ACC112 (cell line): ENCODE data around the gene OR5H6.
"Not testable (repeated sequence)": the region's sequence is repeated elsewhere in the genome, so short reads cannot be mapped to it uniquely, and the experiment has no call there.

Source experiments
- H2AFZ ChIP-seq: fragments of 200-600 bp; sonication (generic); one replicate; pipeline ENCODE4 v1.6.0; 2017; ENCODE audit warnings: antibody characterized with exemption, low read length; ENCODE audit not compliant: unreplicated experiment
- H3K27ac ChIP-seq: fragments of 200-600 bp; sonication (generic); 2 replicates; pipeline ENCODE4 v1.5.1; 2014; ENCODE audit warnings: low read depth, mild to moderate bottlenecking, antibody characterized with exemption, low read length, moderate library complexity
- H3K27me3 ChIP-seq: fragments of 200-600 bp; sonication (generic); 2 replicates; pipeline ENCODE4 v1.6.1; 2014; ENCODE audit warnings: mild to moderate bottlenecking, antibody characterized with exemption, low read length, moderate library complexity, mixed read lengths; ENCODE audit not compliant: insufficient read depth
- H3K36me3 ChIP-seq: fragments of 200-600 bp; sonication (generic); 2 replicates; pipeline ENCODE4 v1.6.1; 2016; ENCODE audit warnings: mild to moderate bottlenecking, antibody characterized with exemption, low read length, moderate library complexity, mixed read lengths; ENCODE audit not compliant: insufficient read depth
- H3K4me1 ChIP-seq: fragments of 200-600 bp; sonication (generic); one replicate; pipeline ENCODE4 v1.6.1; 2016; ENCODE audit warnings: low read length, mixed read lengths; ENCODE audit not compliant: insufficient read depth, unreplicated experiment, control insufficient read depth
- H3K4me3 ChIP-seq: fragments of 200-600 bp; sonication (generic); 2 replicates; pipeline ENCODE4 v1.5.1; 2014; ENCODE audit warnings: mild to moderate bottlenecking, low read depth, low read length
- H3K79me2 ChIP-seq: fragments of 200-600 bp; sonication (generic); one replicate; pipeline ENCODE4 v1.6.0; 2016; ENCODE audit warnings: low read length; ENCODE audit not compliant: control insufficient read depth, unreplicated experiment, insufficient read depth

OR5H6 gene

GRCh38 chr3:98263944-98264343 is at the start of gene OR5H6:
OR5H6 (plus strand) TSS chr3:98264244; CDS start chr3:98264333, 89 bp downstream.
- H3K36me3 ChIP-seq, result no peaks in the 10 kb centered on the region
- H3K27ac ChIP-seq, result no peak within 1 kb of the TSS
- no peak within 1 kb of the TSS for H2AFZ ChIP-seq
- no peaks in the 10 kb centered on the region for H3K79me2 ChIP-seq
- H3K4me1 ChIP-seq, result no peaks in the 10 kb centered on the region
- H3K4me3 ChIP-seq, result no peak within 1 kb of the TSS
- no peaks in the 10 kb centered on the region for H3K27me3 ChIP-seq

GRCh38 chr3:98215051-98215450 is 49.0 kb upstream of the OR5H6 start:
- Histone ChIP-seq H3K27ac (no peak overlapping the region), H2AFZ (no peak overlapping the region), H3K27me3 (no peaks in the 10 kb centered on the region), H3K79me2 (no peaks in the 10 kb centered on the region), H3K4me1 (no peaks in the 10 kb centered on the region), H3K4me3 (no peak overlapping the region), H3K36me3 (no peaks in the 10 kb centered on the region)

GRCh38 chr3:98223907-98224672 is 40.0 kb upstream of the OR5H6 start:
- Histone ChIP-seq H3K27me3 (no peaks in the 10 kb centered on the region), H3K4me1 (no peaks in the 10 kb centered on the region), H3K79me2 (no peaks in the 10 kb centered on the region), H2AFZ (no peak overlapping the region), H3K4me3 (no peak overlapping the region), H3K27ac (no peak overlapping the region), H3K36me3 (no peaks in the 10 kb centered on the region)

- no peaks in the 10 kb centered on the region for H3K4me1 ChIP-seq
- no peaks in the 10 kb centered on the region for H3K36me3 ChIP-seq
- H3K79me2 ChIP-seq, result no peaks in the 10 kb centered on the region
- H2AFZ ChIP-seq, result no peak overlapping the region
- peaks cover 3% of the 10 kb centered on the region; the same call in 1 of the 2 replicates for H3K27me3 ChIP-seq
- H3K27ac ChIP-seq, result no peak overlapping the region
- H3K4me3 ChIP-seq, result no peak overlapping the region
These were observed 31.6 kb upstream of the OR5H6 start for GRCh38 chr3:98232489-98232888.

GRCh38 chr3:98233468-98233867 is 30.6 kb upstream of the OR5H6 start:
- peaks cover 3% of the 10 kb centered on the region; the same call in 1 of the 2 replicates for H3K27me3 ChIP-seq
- no peak overlapping the region for H2AFZ ChIP-seq

GRCh38 chr3:98240131-98240530 is 23.9 kb upstream of the OR5H6 start:
- Histone ChIP-seq H3K27ac (no peak overlapping the region), H2AFZ (no peak overlapping the region), H3K4me1 (no peaks in the 10 kb centered on the region), H3K4me3 (no peak overlapping the region), H3K27me3 (no peaks in the 10 kb centered on the region), H3K79me2 (no peaks in the 10 kb centered on the region), H3K36me3 (no peaks in the 10 kb centered on the region)

More at GRCh38 chr3:98233468-98233867, 30.6 kb upstream of the OR5H6 start:
- no peak overlapping the region for H3K27ac ChIP-seq
- no peaks in the 10 kb centered on the region for H3K4me1 ChIP-seq
- H3K79me2 ChIP-seq, result no peaks in the 10 kb centered on the region
- H3K4me3 ChIP-seq, result no peak overlapping the region
- no peaks in the 10 kb centered on the region for H3K36me3 ChIP-seq

GRCh38 chr3:98242155-98242554 is 21.9 kb upstream of the OR5H6 start:
- H3K27me3 ChIP-seq, result no peaks in the 10 kb centered on the region
- no peak overlapping the region for H2AFZ ChIP-seq
- no peaks in the 10 kb centered on the region for H3K36me3 ChIP-seq
- H3K4me3 ChIP-seq, result no peak overlapping the region
- H3K4me1 ChIP-seq, result no peaks in the 10 kb centered on the region
- H3K79me2 ChIP-seq, result no peaks in the 10 kb centered on the region
- H3K27ac ChIP-seq, result no peak overlapping the region

GRCh38 chr3:98243843-98244242 is 20.2 kb upstream of the OR5H6 start:
- Histone ChIP-seq H3K27ac (no peak overlapping the region), H3K79me2 (no peaks in the 10 kb centered on the region), H2AFZ (no peak overlapping the region), H3K4me1 (no peaks in the 10 kb centered on the region), H3K27me3 (no peaks in the 10 kb centered on the region), H3K36me3 (no peaks in the 10 kb centered on the region), H3K4me3 (no peak overlapping the region)

- Histone ChIP-seq H3K4me1 (no peaks in the 10 kb centered on the region), H3K79me2 (no peaks in the 10 kb centered on the region), H3K4me3 (no peak overlapping the region), H2AFZ (no peak overlapping the region), H3K27ac (no peak overlapping the region), H3K27me3 (no peaks in the 10 kb centered on the region), H3K36me3 (no peaks in the 10 kb centered on the region)
These were observed 17.9 kb upstream of the OR5H6 start for GRCh38 chr3:98246142-98246541.

- H3K36me3 ChIP-seq, H3K79me2 ChIP-seq, H3K4me1 ChIP-seq, H3K27ac ChIP-seq, H3K27me3 ChIP-seq, H3K4me3 ChIP-seq, H2AFZ ChIP-seq: not testable (repeated sequence)
These were observed 8.0 kb upstream of the OR5H6 start for GRCh38 chr3:98256026-98256425.

GRCh38 chr3:98259707-98260106 is 4.3 kb upstream of the OR5H6 start:
- Histone ChIP-seq H3K4me1 (no peaks in the 10 kb centered on the region), H3K27me3 (no peaks in the 10 kb centered on the region), H2AFZ (no peak overlapping the region), H3K4me3 (no peak overlapping the region), H3K79me2 (no peaks in the 10 kb centered on the region), H3K36me3 (no peaks in the 10 kb centered on the region), H3K27ac (no peak overlapping the region)
